ENCODE measurements around the gene PRMT6.

DNA sequence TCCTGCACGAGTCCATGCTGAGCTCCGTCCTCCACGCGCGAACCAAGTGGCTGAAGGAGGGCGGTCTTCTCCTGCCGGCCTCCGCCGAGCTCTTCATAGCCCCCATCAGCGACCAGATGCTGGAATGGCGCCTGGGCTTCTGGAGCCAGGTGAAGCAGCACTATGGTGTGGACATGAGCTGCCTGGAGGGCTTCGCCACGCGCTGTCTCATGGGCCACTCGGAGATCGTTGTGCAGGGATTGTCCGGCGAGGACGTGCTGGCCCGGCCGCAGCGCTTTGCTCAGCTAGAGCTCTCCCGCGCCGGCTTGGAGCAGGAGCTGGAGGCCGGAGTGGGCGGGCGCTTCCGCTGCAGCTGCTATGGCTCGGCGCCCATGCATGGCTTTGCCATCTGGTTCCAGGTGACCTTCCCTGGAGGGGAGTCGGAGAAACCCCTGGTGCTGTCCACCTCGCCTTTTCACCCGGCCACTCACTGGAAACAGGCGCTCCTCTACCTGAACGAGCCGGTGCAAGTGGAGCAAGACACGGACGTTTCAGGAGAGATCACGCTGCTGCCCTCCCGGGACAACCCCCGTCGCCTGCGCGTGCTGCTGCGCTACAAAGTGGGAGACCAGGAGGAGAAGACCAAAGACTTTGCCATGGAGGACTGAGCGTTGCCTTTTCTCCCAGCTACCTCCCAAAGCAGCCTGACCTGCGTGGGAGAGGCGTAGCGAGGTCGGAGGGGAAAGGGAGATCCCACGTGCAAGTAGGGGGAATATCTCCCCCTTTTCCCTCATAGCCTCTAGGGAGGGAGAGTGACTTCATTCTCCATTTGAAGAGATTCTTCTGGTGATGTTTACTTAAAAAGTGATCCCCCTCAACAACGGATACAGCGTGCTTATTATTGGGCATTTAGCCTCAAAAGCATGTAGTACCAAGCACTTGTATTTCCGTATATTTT, 991 bp downstream of the PRMT6 start:
- TF ChIP-seq POLR2AphosphoS5 (IDR thresholded peaks at IDR 0.05; ENCODE audit: low read depth) (peak; percentile 43), EZH2 (IDR thresholded peaks at IDR 0.05; ENCODE audit: low read depth, unreplicated experiment) (no peak), JUNB (IDR thresholded peaks at IDR 0.05; ENCODE audit: unreplicated experiment) (no peak), ZNF331 (CRISPR knock-in tag; IDR thresholded peaks at IDR 0.05; ENCODE audit: low read depth) (no peak), EZH2phosphoT487 (IDR thresholded peaks at IDR 0.05; ENCODE audit: unreplicated experiment) (no peak), NANOG (IDR thresholded peaks at IDR 0.05; ENCODE audit: borderline replicate concordance) (no peak), CREB1 (CRISPR knock-in tag; IDR thresholded peaks at IDR 0.05; ENCODE audit: low read depth) (no peak), ZNF114 (CRISPR knock-in tag; IDR thresholded peaks at IDR 0.05) (no peak), STAT1 (IDR thresholded peaks at IDR 0.05; ENCODE audit: unreplicated experiment) (no peak)
- TF ChIP-seq, protein P1, sequence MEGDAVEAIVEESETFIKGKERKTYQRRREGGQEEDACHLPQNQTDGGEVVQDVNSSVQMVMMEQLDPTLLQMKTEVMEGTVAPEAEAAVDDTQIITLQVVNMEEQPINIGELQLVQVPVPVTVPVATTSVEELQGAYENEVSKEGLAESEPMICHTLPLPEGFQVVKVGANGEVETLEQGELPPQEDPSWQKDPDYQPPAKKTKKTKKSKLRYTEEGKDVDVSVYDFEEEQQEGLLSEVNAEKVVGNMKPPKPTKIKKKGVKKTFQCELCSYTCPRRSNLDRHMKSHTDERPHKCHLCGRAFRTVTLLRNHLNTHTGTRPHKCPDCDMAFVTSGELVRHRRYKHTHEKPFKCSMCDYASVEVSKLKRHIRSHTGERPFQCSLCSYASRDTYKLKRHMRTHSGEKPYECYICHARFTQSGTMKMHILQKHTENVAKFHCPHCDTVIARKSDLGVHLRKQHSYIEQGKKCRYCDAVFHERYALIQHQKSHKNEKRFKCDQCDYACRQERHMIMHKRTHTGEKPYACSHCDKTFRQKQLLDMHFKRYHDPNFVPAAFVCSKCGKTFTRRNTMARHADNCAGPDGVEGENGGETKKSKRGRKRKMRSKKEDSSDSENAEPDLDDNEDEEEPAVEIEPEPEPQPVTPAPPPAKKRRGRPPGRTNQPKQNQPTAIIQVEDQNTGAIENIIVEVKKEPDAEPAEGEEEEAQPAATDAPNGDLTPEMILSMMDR (conservative IDR thresholded peaks at IDR 0.05; ENCODE audit: low read depth in 2 of 2) = no peak
- TF ChIP-seq, protein P2, sequence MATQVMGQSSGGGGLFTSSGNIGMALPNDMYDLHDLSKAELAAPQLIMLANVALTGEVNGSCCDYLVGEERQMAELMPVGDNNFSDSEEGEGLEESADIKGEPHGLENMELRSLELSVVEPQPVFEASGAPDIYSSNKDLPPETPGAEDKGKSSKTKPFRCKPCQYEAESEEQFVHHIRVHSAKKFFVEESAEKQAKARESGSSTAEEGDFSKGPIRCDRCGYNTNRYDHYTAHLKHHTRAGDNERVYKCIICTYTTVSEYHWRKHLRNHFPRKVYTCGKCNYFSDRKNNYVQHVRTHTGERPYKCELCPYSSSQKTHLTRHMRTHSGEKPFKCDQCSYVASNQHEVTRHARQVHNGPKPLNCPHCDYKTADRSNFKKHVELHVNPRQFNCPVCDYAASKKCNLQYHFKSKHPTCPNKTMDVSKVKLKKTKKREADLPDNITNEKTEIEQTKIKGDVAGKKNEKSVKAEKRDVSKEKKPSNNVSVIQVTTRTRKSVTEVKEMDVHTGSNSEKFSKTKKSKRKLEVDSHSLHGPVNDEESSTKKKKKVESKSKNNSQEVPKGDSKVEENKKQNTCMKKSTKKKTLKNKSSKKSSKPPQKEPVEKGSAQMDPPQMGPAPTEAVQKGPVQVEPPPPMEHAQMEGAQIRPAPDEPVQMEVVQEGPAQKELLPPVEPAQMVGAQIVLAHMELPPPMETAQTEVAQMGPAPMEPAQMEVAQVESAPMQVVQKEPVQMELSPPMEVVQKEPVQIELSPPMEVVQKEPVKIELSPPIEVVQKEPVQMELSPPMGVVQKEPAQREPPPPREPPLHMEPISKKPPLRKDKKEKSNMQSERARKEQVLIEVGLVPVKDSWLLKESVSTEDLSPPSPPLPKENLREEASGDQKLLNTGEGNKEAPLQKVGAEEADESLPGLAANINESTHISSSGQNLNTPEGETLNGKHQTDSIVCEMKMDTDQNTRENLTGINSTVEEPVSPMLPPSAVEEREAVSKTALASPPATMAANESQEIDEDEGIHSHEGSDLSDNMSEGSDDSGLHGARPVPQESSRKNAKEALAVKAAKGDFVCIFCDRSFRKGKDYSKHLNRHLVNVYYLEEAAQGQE (IDR thresholded peaks at IDR 0.05; ENCODE audit: unreplicated experiment) = no peak
- TF ChIP-seq, protein P3, sequence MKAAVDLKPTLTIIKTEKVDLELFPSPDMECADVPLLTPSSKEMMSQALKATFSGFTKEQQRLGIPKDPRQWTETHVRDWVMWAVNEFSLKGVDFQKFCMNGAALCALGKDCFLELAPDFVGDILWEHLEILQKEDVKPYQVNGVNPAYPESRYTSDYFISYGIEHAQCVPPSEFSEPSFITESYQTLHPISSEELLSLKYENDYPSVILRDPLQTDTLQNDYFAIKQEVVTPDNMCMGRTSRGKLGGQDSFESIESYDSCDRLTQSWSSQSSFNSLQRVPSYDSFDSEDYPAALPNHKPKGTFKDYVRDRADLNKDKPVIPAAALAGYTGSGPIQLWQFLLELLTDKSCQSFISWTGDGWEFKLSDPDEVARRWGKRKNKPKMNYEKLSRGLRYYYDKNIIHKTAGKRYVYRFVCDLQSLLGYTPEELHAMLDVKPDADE (IDR thresholded peaks at IDR 0.05) = no peak
- TF ChIP-seq, protein P4, sequence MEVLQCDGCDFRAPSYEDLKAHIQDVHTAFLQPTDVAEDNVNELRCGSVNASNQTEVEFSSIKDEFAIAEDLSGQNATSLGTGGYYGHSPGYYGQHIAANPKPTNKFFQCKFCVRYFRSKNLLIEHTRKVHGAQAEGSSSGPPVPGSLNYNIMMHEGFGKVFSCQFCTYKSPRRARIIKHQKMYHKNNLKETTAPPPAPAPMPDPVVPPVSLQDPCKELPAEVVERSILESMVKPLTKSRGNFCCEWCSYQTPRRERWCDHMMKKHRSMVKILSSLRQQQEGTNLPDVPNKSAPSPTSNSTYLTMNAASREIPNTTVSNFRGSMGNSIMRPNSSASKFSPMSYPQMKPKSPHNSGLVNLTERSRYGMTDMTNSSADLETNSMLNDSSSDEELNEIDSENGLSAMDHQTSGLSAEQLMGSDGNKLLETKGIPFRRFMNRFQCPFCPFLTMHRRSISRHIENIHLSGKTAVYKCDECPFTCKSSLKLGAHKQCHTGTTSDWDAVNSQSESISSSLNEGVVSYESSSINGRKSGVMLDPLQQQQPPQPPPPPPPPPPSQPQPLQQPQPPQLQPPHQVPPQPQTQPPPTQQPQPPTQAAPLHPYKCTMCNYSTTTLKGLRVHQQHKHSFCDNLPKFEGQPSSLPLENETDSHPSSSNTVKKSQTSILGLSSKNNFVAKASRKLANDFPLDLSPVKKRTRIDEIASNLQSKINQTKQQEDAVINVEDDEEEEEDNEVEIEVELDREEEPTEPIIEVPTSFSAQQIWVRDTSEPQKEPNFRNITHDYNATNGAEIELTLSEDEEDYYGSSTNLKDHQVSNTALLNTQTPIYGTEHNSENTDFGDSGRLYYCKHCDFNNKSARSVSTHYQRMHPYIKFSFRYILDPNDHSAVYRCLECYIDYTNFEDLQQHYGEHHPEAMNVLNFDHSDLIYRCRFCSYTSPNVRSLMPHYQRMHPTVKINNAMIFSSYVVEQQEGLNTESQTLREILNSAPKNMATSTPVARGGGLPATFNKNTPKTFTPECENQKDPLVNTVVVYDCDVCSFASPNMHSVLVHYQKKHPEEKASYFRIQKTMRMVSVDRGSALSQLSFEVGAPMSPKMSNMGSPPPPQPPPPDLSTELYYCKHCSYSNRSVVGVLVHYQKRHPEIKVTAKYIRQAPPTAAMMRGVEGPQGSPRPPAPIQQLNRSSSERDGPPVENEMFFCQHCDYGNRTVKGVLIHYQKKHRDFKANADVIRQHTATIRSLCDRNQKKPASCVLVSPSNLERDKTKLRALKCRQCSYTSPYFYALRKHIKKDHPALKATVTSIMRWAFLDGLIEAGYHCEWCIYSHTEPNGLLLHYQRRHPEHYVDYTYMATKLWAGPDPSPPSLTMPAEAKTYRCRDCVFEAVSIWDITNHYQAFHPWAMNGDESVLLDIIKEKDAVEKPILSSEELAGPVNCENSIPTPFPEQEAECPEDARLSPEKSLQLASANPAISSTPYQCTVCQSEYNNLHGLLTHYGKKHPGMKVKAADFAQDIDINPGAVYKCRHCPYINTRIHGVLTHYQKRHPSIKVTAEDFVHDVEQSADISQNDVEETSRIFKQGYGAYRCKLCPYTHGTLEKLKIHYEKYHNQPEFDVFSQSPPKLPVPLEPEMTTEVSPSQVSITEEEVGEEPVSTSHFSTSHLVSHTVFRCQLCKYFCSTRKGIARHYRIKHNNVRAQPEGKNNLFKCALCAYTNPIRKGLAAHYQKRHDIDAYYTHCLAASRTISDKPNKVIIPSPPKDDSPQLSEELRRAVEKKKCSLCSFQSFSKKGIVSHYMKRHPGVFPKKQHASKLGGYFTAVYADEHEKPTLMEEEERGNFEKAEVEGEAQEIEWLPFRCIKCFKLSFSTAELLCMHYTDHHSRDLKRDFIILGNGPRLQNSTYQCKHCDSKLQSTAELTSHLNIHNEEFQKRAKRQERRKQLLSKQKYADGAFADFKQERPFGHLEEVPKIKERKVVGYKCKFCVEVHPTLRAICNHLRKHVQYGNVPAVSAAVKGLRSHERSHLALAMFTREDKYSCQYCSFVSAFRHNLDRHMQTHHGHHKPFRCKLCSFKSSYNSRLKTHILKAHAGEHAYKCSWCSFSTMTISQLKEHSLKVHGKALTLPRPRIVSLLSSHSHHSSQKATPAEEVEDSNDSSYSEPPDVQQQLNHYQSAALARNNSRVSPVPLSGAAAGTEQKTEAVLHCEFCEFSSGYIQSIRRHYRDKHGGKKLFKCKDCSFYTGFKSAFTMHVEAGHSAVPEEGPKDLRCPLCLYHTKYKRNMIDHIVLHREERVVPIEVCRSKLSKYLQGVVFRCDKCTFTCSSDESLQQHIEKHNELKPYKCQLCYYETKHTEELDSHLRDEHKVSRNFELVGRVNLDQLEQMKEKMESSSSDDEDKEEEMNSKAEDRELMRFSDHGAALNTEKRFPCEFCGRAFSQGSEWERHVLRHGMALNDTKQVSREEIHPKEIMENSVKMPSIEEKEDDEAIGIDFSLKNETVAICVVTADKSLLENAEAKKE (CRISPR knock-in tag; IDR thresholded peaks at IDR 0.05) = no peak
